ENCODE results near the gene ZNF426. TPM values are rescaled to one million over a fixed set of nuclear protein-coding genes. Genes with fewer than 3 reads are reported as not detected.

ZNF426 gene
- total and polyA plus RNA-seq, 2 of the 13 experiments (the other 11 are each of a cell fraction or from before 2014, with no cell fraction given), result 3.8 to 14.9 TPM

GRCh38 chr19:9538183-9539058 is at the start of gene ZNF426 (continued):
- TF ChIP-seq ZNF281 (CRISPR knock-in tag; IDR thresholded peaks at IDR 0.05; ENCODE audit: borderline replicate concordance) (no peak), ZHX2 (IDR thresholded peaks at IDR 0.05; ENCODE audit: low read depth) (peak; percentile 97), ZHX2 (CRISPR knock-in tag; IDR thresholded peaks at IDR 0.05; ENCODE audit: borderline replicate concordance) (no peak), ZEB1 (IDR thresholded peaks at IDR 0.05; ENCODE audit: insufficient replicate concordance, low read depth) (no peak), ZNF800 (CRISPR knock-in tag; IDR thresholded peaks at IDR 0.05) (peak; percentile 77), ZNF792 (CRISPR knock-in tag; IDR thresholded peaks at IDR 0.05) (peak; percentile 75; the same call in 1 of the 2 replicates), TOPORS (CRISPR knock-in tag; IDR thresholded peaks at IDR 0.05) (no peak), HMG20A (CRISPR knock-in tag; IDR thresholded peaks at IDR 0.05; ENCODE audit: borderline replicate concordance) (no peak)
- TF ChIP-seq, protein P1, sequence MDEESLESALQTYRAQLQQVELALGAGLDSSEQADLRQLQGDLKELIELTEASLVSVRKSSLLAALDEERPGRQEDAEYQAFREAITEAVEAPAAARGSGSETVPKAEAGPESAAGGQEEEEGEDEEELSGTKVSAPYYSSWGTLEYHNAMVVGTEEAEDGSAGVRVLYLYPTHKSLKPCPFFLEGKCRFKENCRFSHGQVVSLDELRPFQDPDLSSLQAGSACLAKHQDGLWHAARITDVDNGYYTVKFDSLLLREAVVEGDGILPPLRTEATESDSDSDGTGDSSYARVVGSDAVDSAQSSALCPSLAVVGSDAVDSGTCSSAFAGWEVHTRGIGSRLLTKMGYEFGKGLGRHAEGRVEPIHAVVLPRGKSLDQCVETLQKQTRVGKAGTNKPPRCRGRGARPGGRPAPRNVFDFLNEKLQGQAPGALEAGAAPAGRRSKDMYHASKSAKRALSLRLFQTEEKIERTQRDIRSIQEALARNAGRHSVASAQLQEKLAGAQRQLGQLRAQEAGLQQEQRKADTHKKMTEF (CRISPR knock-in tag; IDR thresholded peaks at IDR 0.05), result peak; percentile 63; the same call in 1 of the 2 replicates
- TF ChIP-seq, protein P2, sequence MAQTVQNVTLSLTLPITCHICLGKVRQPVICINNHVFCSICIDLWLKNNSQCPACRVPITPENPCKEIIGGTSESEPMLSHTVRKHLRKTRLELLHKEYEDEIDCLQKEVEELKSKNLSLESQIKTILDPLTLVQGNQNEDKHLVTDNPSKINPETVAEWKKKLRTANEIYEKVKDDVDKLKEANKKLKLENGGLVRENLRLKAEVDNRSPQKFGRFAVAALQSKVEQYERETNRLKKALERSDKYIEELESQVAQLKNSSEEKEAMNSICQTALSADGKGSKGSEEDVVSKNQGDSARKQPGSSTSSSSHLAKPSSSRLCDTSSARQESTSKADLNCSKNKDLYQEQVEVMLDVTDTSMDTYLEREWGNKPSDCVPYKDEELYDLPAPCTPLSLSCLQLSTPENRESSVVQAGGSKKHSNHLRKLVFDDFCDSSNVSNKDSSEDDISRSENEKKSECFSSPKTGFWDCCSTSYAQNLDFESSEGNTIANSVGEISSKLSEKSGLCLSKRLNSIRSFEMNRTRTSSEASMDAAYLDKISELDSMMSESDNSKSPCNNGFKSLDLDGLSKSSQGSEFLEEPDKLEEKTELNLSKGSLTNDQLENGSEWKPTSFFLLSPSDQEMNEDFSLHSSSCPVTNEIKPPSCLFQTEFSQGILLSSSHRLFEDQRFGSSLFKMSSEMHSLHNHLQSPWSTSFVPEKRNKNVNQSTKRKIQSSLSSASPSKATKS (CRISPR knock-in tag; IDR thresholded peaks at IDR 0.05), result no peak
